HFFc6 (cell line): Measurements from ENCODE around the gene TLCD3B. TPM values are rescaled to one million over a fixed set of nuclear protein-coding genes. Genes with fewer than 3 reads are reported as not detected.

Experiments used
- DNase-seq: peaks from one replicate; pipeline ENCODE4 v3.0.0-alpha.2; 2018
- H3K27ac Mint-ChIP-seq: 2 replicates; pipeline ENCODE4 v1.8.0; 2020; ENCODE audit warnings: mild to moderate bottlenecking, mixed read lengths
- H3K27me3 Mint-ChIP-seq: 2 replicates; pipeline ENCODE4 v1.8.0; 2021; ENCODE audit warnings: mild to moderate bottlenecking, moderate library complexity, mixed read lengths; ENCODE audit not compliant: insufficient read depth
- H3K36me3 Mint-ChIP-seq: 2 replicates; pipeline ENCODE4 v1.8.0; 2021; ENCODE audit warnings: low read depth, mixed read lengths
- H3K4me1 Mint-ChIP-seq: 2 replicates; pipeline ENCODE4 v1.8.0; 2020; ENCODE audit warnings: low read depth, mixed read lengths
- H3K4me3 Mint-ChIP-seq: 2 replicates; pipeline ENCODE4 v1.8.0; 2020; ENCODE audit warnings: mild to moderate bottlenecking, moderate library complexity, mixed read lengths
- H3K9me3 Mint-ChIP-seq: 2 replicates; pipeline ENCODE4 v1.8.0; 2020; ENCODE audit warnings: mild to moderate bottlenecking, mixed read lengths
- CTCF ChIP-seq: fragments of 200-600 bp; sonication (generic); IDR thresholded peaks from 2 replicates; pipeline ENCODE4 v1.5.0; 2021; ENCODE audit warnings: antibody characterized with exemption, mild to moderate bottlenecking
- total RNA-seq, 6 experiments: library from RNA; stranded (reverse); fragmentation: NEBNext Ultra II Directional; extraction: Animal tissue kit (Norgen Biotek cat#: 25700); gene quantifications; 2 replicates in 1 of 6; 3 replicates in 5 of 6; pipeline ENCODE4 v1.2.3, GENCODE V29; 2021

The TLCD3B gene
- total RNA-seq, 6 experiments from 2014 or later = 0.28 to 0.39 (median 0.33) TPM; not detected in 2

GRCh38 chr16:30063893-30064728, 33.0 kb upstream of the TLCD3B start:
- Mint-ChIP-seq H3K9me3 (no peaks in the 10 kb centered on the region), H3K36me3 (peaks cover 31% of the 10 kb centered on the region), H3K4me1 (peaks cover 36% of the 10 kb centered on the region), H3K4me3 (peak overlapping the region; percentile 93), H3K27me3 (peaks cover 11% of the 10 kb centered on the region; the same call in 1 of the 2 replicates), H3K27ac (peak overlapping the region; percentile 97)
- DNase-seq = no peak
- peak; percentile 32; the same call in 1 of the 2 replicates for TF ChIP-seq CTCF

- peaks cover 11% of the 10 kb centered on the region; the same call in 1 of the 2 replicates for H3K27me3 Mint-ChIP-seq
- DNase-seq = no peak
- H3K27ac Mint-ChIP-seq = peak overlapping the region; percentile 97
- peaks cover 30% of the 10 kb centered on the region for H3K4me1 Mint-ChIP-seq
- TF ChIP-seq CTCF = no peak
- peak overlapping the region; percentile 93 for H3K4me3 Mint-ChIP-seq
- peaks cover 31% of the 10 kb centered on the region for H3K36me3 Mint-ChIP-seq
- no peaks in the 10 kb centered on the region for H3K9me3 Mint-ChIP-seq
Observed at GRCh38 chr16:30063278-30063892, 32.3 kb upstream of the TLCD3B start.

GRCh38 chr16:30060836-30061554, 29.9 kb upstream of the TLCD3B start:
- H3K27ac Mint-ChIP-seq = no peak overlapping the region
- no peaks in the 10 kb centered on the region for H3K9me3 Mint-ChIP-seq
- H3K36me3 Mint-ChIP-seq = peaks cover 12% of the 10 kb centered on the region
- H3K27me3 Mint-ChIP-seq = peaks cover 7% of the 10 kb centered on the region; the same call in 1 of the 2 replicates
- no peak for TF ChIP-seq CTCF
- no peak overlapping the region for H3K4me3 Mint-ChIP-seq
- H3K4me1 Mint-ChIP-seq = peaks cover 19% of the 10 kb centered on the region
- no peak for DNase-seq

- peaks cover 12% of the 10 kb centered on the region for H3K36me3 Mint-ChIP-seq
- DNase-seq = no peak
- no peaks in the 10 kb centered on the region for H3K9me3 Mint-ChIP-seq
- H3K27ac Mint-ChIP-seq = no peak overlapping the region
- no peak for TF ChIP-seq CTCF
- no peak overlapping the region for H3K4me3 Mint-ChIP-seq
- peaks cover 20% of the 10 kb centered on the region for H3K4me1 Mint-ChIP-seq
- peaks cover 4% of the 10 kb centered on the region; the same call in 1 of the 2 replicates for H3K27me3 Mint-ChIP-seq
Observed at GRCh38 chr16:30060346-30060745, 29.3 kb upstream of the TLCD3B start.

GRCh38 chr16:30054959-30055553, 24.0 kb upstream of the TLCD3B start:
- no peak for DNase-seq
- H3K4me1 Mint-ChIP-seq = peaks cover 36% of the 10 kb centered on the region
- peak overlapping the region; percentile 90 for H3K4me3 Mint-ChIP-seq
- peaks cover 9% of the 10 kb centered on the region; the same call in 1 of the 2 replicates for H3K36me3 Mint-ChIP-seq
- H3K9me3 Mint-ChIP-seq = no peaks in the 10 kb centered on the region
- TF ChIP-seq CTCF = peak; percentile 63
- H3K27me3 Mint-ChIP-seq = peaks cover 2% of the 10 kb centered on the region
- H3K27ac Mint-ChIP-seq = peak overlapping the region; percentile 81
